ENCODE results near the gene OR2V2.
"Not testable (repeated sequence)": the region's sequence is repeated elsewhere in the genome, so short reads cannot be mapped to it uniquely, and the experiment has no call there.

OR2V2 gene

GRCh38 chr5:181104606-181105390 lies 42.6 kb upstream of the OR2V2 start:
- H3K4me3 ChIP-seq (ENCODE audit: low read depth in 1 of 2, low read length in 2 of 2); H3K4me1 ChIP-seq (ENCODE audit: control insufficient read depth in 1 of 2, insufficient read depth in 2 of 2, low read length in 2 of 2); H3K36me3 ChIP-seq (ENCODE audit: control insufficient read depth in 1 of 2, insufficient read depth in 2 of 2, low read length in 2 of 2); H3K27ac ChIP-seq (ENCODE audit: low read depth, low read length); H3K9me3 ChIP-seq (ENCODE audit: control insufficient read depth in 1 of 2, low read length in 2 of 2); H3K9ac ChIP-seq (ENCODE audit: low read depth in 1 of 2, low read length in 2 of 2): not testable (repeated sequence)
- H3K27me3 ChIP-seq (ENCODE audit: control insufficient read depth in 1 of 2, insufficient read depth in 2 of 2, low read length in 2 of 2): peaks cover 19 to 40% of the 10 kb centered on the region in 2 donors

DNA sequence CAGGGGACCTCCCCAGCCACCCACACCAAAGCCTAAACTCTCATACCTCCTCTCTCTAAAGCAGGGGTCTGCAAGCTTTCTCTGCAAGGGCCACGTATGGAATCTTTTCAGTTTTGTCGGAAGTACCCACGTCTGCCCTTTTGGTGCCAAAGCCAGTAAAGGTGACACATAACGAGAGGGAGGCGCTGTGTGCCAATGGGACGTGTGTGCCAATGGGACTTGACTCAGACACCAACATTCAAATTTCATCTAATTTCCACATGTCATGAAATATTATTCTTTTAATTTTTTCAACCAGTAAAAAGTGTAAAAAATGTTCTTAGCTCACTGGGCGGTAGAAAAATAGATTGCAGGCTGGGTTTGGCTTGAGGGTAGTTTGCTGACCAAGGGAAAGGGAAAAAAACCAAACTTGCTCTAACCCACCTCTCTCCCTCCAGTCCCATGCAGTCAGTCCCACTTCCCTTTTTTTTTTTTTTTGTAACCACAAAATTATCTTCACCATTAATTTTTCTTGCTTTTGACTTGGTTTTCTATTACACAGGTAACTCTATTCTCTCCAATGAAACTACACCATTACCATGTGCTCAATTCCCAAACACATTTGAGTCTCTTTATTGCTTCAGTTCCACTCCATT lies 41.9 kb upstream of the OR2V2 start:
- peaks cover 16 to 34% of the 10 kb centered on the region in 2 donors for H3K27me3 ChIP-seq (ENCODE audit: control insufficient read depth in 1 of 2, insufficient read depth in 2 of 2, low read length in 2 of 2)
- H3K27ac ChIP-seq (ENCODE audit: low read depth, low read length): no peak overlapping the region
- no peak overlapping the region for H3K9ac ChIP-seq (ENCODE audit: low read depth in 1 of 2, low read length in 2 of 2)
- H3K36me3 ChIP-seq (ENCODE audit: control insufficient read depth in 1 of 2, insufficient read depth in 2 of 2, low read length in 2 of 2): no peaks in the 10 kb centered on the region
- no peaks in the 10 kb centered on the region for H3K9me3 ChIP-seq (ENCODE audit: control insufficient read depth in 1 of 2, low read length in 2 of 2)
- no peaks in the 10 kb centered on the region for H3K4me1 ChIP-seq (ENCODE audit: control insufficient read depth in 1 of 2, insufficient read depth in 2 of 2, low read length in 2 of 2)
- no peak overlapping the region for H3K4me3 ChIP-seq (ENCODE audit: low read depth in 1 of 2, low read length in 2 of 2)

- H3K36me3 ChIP-seq (ENCODE audit: control insufficient read depth in 1 of 2, insufficient read depth in 2 of 2, low read length in 2 of 2): no peaks in the 10 kb centered on the region
- no peaks in the 10 kb centered on the region for H3K4me1 ChIP-seq (ENCODE audit: control insufficient read depth in 1 of 2, insufficient read depth in 2 of 2, low read length in 2 of 2)
- H3K27me3 ChIP-seq (ENCODE audit: control insufficient read depth in 1 of 2, insufficient read depth in 2 of 2, low read length in 2 of 2): peaks cover 27 to 39% of the 10 kb centered on the region in 2 donors
- no peak overlapping the region for H3K9ac ChIP-seq (ENCODE audit: low read depth in 1 of 2, low read length in 2 of 2)
- no peak overlapping the region for H3K4me3 ChIP-seq (ENCODE audit: low read depth in 1 of 2, low read length in 2 of 2)
- H3K27ac ChIP-seq (ENCODE audit: low read depth, low read length): no peak overlapping the region
- no peaks in the 10 kb centered on the region for H3K9me3 ChIP-seq (ENCODE audit: control insufficient read depth in 1 of 2, low read length in 2 of 2)
Observed at GRCh38 chr5:181107699-181108098, 39.7 kb upstream of the OR2V2 start.

DNA sequence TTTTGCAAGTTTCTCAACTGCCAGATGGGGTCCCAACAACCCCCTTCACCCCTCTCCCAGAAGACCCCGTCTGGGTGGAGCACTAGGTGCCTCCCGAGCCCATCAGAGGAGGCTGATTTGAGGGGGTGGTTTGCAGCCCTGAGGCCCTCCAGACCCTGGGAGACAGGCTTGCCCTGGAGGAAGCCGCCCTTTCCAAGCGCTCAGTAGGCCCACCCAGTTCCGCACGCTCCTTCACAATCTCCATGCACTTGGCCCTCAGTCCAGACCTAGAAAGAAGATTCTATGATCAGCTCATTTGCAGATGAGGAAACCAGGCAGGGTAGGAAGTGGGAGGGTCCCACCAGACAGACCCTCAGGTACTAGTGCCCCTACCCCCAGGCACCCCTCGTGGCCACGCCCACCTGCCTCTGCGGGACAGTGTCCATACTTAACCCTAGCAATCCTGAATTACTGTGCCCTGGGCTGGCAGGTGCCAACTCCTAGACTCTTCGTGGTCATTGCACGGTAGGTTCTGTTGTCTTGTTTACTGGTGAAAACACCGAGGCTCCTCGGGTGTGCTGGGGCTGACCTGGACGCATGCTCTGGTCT lies 38.7 kb upstream of the OR2V2 start:
- H3K27ac ChIP-seq (ENCODE audit: low read depth, low read length): no peak overlapping the region
- no peak overlapping the region for H3K4me3 ChIP-seq (ENCODE audit: low read depth in 1 of 2, low read length in 2 of 2)
- H3K9ac ChIP-seq (ENCODE audit: low read depth in 1 of 2, low read length in 2 of 2): no peak overlapping the region
- H3K36me3 ChIP-seq (ENCODE audit: control insufficient read depth in 1 of 2, insufficient read depth in 2 of 2, low read length in 2 of 2): no peaks in the 10 kb centered on the region
- no peaks in the 10 kb centered on the region for H3K4me1 ChIP-seq (ENCODE audit: control insufficient read depth in 1 of 2, insufficient read depth in 2 of 2, low read length in 2 of 2)
- no peaks in the 10 kb centered on the region for H3K9me3 ChIP-seq (ENCODE audit: control insufficient read depth in 1 of 2, low read length in 2 of 2)
- H3K27me3 ChIP-seq (ENCODE audit: control insufficient read depth in 1 of 2, insufficient read depth in 2 of 2, low read length in 2 of 2): peaks cover 27 to 39% of the 10 kb centered on the region in 2 donors

- Histone ChIP-seq H3K27me3 (ENCODE audit: control insufficient read depth in 1 of 2, insufficient read depth in 2 of 2, low read length in 2 of 2) (peaks cover 36 to 43% of the 10 kb centered on the region in 2 donors), H3K27ac (ENCODE audit: low read depth, low read length) (no peak overlapping the region), H3K4me3 (ENCODE audit: low read depth in 1 of 2, low read length in 2 of 2) (no peak overlapping the region), H3K9me3 (ENCODE audit: control insufficient read depth in 1 of 2, low read length in 2 of 2) (no peaks in the 10 kb centered on the region), H3K36me3 (ENCODE audit: control insufficient read depth in 1 of 2, insufficient read depth in 2 of 2, low read length in 2 of 2) (no peaks in the 10 kb centered on the region), H3K4me1 (ENCODE audit: control insufficient read depth in 1 of 2, insufficient read depth in 2 of 2, low read length in 2 of 2) (no peaks in the 10 kb centered on the region), H3K9ac (ENCODE audit: low read depth in 1 of 2, low read length in 2 of 2) (no peak overlapping the region)
Observed at GRCh38 chr5:181109489-181110013, 37.8 kb upstream of the OR2V2 start.

DNA sequence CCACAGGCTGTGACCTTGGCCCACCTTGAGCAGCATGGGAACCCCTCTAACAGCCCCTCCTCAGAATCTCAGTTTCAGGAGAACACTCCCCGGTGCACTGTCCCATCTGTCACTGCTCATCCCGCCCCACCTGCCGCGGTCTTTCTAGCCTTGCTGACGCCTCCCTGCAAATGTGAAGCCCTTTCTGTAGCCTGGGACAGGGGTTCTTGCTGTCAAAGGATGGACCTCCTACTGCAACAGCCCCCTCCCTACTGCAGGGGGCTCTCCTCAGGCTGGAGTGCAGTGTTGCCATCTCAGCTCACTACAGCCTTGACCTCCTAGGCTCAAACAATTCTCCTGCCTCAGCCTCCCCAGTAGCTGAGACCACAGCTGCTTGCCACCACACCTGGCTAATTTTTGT lies 36.4 kb upstream of the OR2V2 start:
- H3K4me3 ChIP-seq (ENCODE audit: low read depth in 1 of 2, low read length in 2 of 2): no peak overlapping the region
- H3K9me3 ChIP-seq (ENCODE audit: control insufficient read depth in 1 of 2, low read length in 2 of 2): no peaks in the 10 kb centered on the region
- no peaks in the 10 kb centered on the region for H3K36me3 ChIP-seq (ENCODE audit: control insufficient read depth in 1 of 2, insufficient read depth in 2 of 2, low read length in 2 of 2)
- peaks cover 46 to 49% of the 10 kb centered on the region in 2 donors for H3K27me3 ChIP-seq (ENCODE audit: control insufficient read depth in 1 of 2, insufficient read depth in 2 of 2, low read length in 2 of 2)
- peaks cover 0 to 3% of the 10 kb centered on the region in 2 donors for H3K4me1 ChIP-seq (ENCODE audit: control insufficient read depth in 1 of 2, insufficient read depth in 2 of 2, low read length in 2 of 2)
- H3K9ac ChIP-seq (ENCODE audit: low read depth in 1 of 2, low read length in 2 of 2): no peak overlapping the region
- no peak overlapping the region for H3K27ac ChIP-seq (ENCODE audit: low read depth, low read length)

GRCh38 chr5:181112476-181112875 lies 34.9 kb upstream of the OR2V2 start:
- H3K4me3 ChIP-seq (ENCODE audit: low read depth in 1 of 2, low read length in 2 of 2): no peak overlapping the region
- peaks cover 49 to 51% of the 10 kb centered on the region in 2 donors for H3K27me3 ChIP-seq (ENCODE audit: control insufficient read depth in 1 of 2, insufficient read depth in 2 of 2, low read length in 2 of 2)
- no peaks in the 10 kb centered on the region for H3K9me3 ChIP-seq (ENCODE audit: control insufficient read depth in 1 of 2, low read length in 2 of 2)
- H3K27ac ChIP-seq (ENCODE audit: low read depth, low read length): no peak overlapping the region
- peaks cover 0 to 3% of the 10 kb centered on the region in 2 donors for H3K4me1 ChIP-seq (ENCODE audit: control insufficient read depth in 1 of 2, insufficient read depth in 2 of 2, low read length in 2 of 2)
- H3K9ac ChIP-seq (ENCODE audit: low read depth in 1 of 2, low read length in 2 of 2): no peak overlapping the region
- H3K36me3 ChIP-seq (ENCODE audit: control insufficient read depth in 1 of 2, insufficient read depth in 2 of 2, low read length in 2 of 2): no peaks in the 10 kb centered on the region

- H3K27ac ChIP-seq (ENCODE audit: low read depth, low read length); H3K36me3 ChIP-seq (ENCODE audit: control insufficient read depth in 1 of 2, insufficient read depth in 2 of 2, low read length in 2 of 2); H3K9me3 ChIP-seq (ENCODE audit: control insufficient read depth in 1 of 2, low read length in 2 of 2); H3K4me1 ChIP-seq (ENCODE audit: control insufficient read depth in 1 of 2, insufficient read depth in 2 of 2, low read length in 2 of 2); H3K4me3 ChIP-seq (ENCODE audit: low read depth in 1 of 2, low read length in 2 of 2); H3K9ac ChIP-seq (ENCODE audit: low read depth in 1 of 2, low read length in 2 of 2): not testable (repeated sequence)
- H3K27me3 ChIP-seq (ENCODE audit: control insufficient read depth in 1 of 2, insufficient read depth in 2 of 2, low read length in 2 of 2): peaks cover 44 to 45% of the 10 kb centered on the region in 2 donors
Observed at GRCh38 chr5:181113572-181113971, 33.8 kb upstream of the OR2V2 start.

GRCh38 chr5:181114284-181114843 lies 33.0 kb upstream of the OR2V2 start:
- peaks cover 0 to 3% of the 10 kb centered on the region in 2 donors for H3K4me1 ChIP-seq (ENCODE audit: control insufficient read depth in 1 of 2, insufficient read depth in 2 of 2, low read length in 2 of 2)
- H3K9me3 ChIP-seq (ENCODE audit: control insufficient read depth in 1 of 2, low read length in 2 of 2): no peaks in the 10 kb centered on the region
- no peaks in the 10 kb centered on the region for H3K36me3 ChIP-seq (ENCODE audit: control insufficient read depth in 1 of 2, insufficient read depth in 2 of 2, low read length in 2 of 2)
- H3K27me3 ChIP-seq (ENCODE audit: control insufficient read depth in 1 of 2, insufficient read depth in 2 of 2, low read length in 2 of 2): peaks cover 45 to 52% of the 10 kb centered on the region in 2 donors
- no peak overlapping the region for H3K27ac ChIP-seq (ENCODE audit: low read depth, low read length)
- H3K4me3 ChIP-seq (ENCODE audit: low read depth in 1 of 2, low read length in 2 of 2): no peak overlapping the region
- no peak overlapping the region for H3K9ac ChIP-seq (ENCODE audit: low read depth in 1 of 2, low read length in 2 of 2)

Measured in duodenal mucosa (tissue), 2 donors.